ENCODE data around the gene HSD11B2. TPM values are rescaled to one million over a fixed set of nuclear protein-coding genes. Genes with fewer than 3 reads are reported as not detected.

HSD11B2 gene
- total and polyA plus RNA-seq, 2 donors (not counting 3 experiments of a cell fraction or from before 2014, with no cell fraction given): 0.10 TPM; not detected in 1

DNA sequence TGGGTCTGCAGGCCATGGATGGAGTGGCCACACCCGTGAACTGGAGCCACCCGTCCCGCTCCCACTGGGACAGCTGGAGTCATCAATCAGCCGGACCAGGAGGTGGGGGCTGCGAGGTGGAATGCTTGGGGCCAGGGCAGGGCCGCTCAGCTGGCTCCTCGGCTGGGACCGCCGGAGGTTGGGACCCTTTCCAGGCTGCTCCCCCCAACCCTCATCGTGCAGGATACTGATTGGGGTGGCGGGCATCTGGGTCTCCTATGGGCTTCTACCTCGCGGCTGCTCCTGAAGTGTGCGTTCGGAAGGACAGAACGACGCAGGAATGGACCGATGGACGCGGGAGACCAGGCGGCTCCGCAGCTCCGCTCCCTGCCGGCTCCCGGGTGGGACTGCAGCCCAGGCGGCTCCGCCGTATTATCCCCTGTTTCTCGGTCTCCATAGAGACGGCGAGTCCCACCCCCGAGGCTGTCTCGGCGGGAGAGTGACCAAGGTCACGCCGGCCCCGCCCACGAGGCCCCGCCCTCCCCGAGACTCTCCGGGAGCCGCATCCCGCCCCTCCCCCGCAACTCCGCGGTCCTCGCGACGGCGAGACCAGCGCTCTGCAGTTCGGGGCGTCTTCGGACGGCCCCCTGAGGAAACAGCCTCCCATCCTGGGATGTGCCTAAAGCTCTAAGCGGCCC lies 37.7 kb upstream of the HSD11B2 start, which contains the start of gene TPPP3:
Gene TPPP3, minus strand, starts transcription at position 388 of the 677 bp plus-strand sequence. CDS start 2,387 bp downstream, outside the sequence.
- peak within 1 kb of the TSS; percentile 77 for H2AFZ ChIP-seq (ENCODE audit: low read depth, low read length)
- FAIRE-seq (peak; percentile 90), DNase-seq (ENCODE audit: low read depth, low spot score) (peak; percentile 81)
- no peaks in the 10 kb centered on the region for H3K9me1 ChIP-seq (replicated peaks; ENCODE audit: control insufficient read depth, extremely low read depth, insufficient read depth, low read length)
- H3K9me3 ChIP-seq (replicated peaks; ENCODE audit: control insufficient read depth, insufficient read depth, low read length): no peaks in the 10 kb centered on the region
- no peak within 1 kb of the TSS for H3K27ac ChIP-seq (ENCODE audit: insufficient read depth, low read depth, low read length)
- no peaks in the 10 kb centered on the region for H3K36me3 ChIP-seq (ENCODE audit: control insufficient read depth in 2 of 2, extremely low read depth in 1 of 2, insufficient read depth in 2 of 2, low read length in 2 of 2)
- peaks cover 13% of the 10 kb centered on the region for H3K4me1 ChIP-seq (ENCODE audit: control insufficient read depth, extremely low read depth, insufficient read depth, low read length)
- TF ChIP-seq EZH2 (IDR thresholded peaks at IDR 0.05; ENCODE audit: borderline replicate concordance, low read depth, low read length, severe bottlenecking) (no peak), POLR2AphosphoS5 (IDR thresholded peaks at IDR 0.05; ENCODE audit: insufficient read depth, low read depth, low read length) (peak; percentile 8), FOS (IDR thresholded peaks at IDR 0.05; ENCODE audit: borderline replicate concordance, insufficient read depth, low read length) (no peak), MYC (IDR thresholded peaks at IDR 0.05; ENCODE audit: low read depth, low read length) (no peak), JUN (IDR thresholded peaks at IDR 0.05; ENCODE audit: borderline replicate concordance, insufficient read depth, insufficient read length, low read depth) (no peak), CTCF (IDR thresholded peaks at IDR 0.05; ENCODE audit: extremely low read depth in 1 of 2, insufficient read depth in 1 of 2, low read depth in 1 of 2, low read length in 2 of 2) (peak; percentile 63 to 85), GATA2 (IDR thresholded peaks at IDR 0.05; ENCODE audit: insufficient read depth, insufficient read length, low read depth, low read length) (no peak)
- TF ChIP-seq, protein P1, sequence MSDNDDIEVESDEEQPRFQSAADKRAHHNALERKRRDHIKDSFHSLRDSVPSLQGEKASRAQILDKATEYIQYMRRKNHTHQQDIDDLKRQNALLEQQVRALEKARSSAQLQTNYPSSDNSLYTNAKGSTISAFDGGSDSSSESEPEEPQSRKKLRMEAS (IDR thresholded peaks at IDR 0.05; ENCODE audit: insufficient read depth, insufficient read length): no peak
- peaks cover 9 to 11% of the 10 kb centered on the region in 2 experiments for H3K27me3 ChIP-seq (ENCODE audit: control insufficient read depth in 2 of 2, insufficient read depth in 2 of 2, low read length in 2 of 2)
- dilution Hi-C loops (cut with MboI; ENCODE audit: extremely low pct_ligation_motif_present, low sequenced_read_pairs) (no loop called here), intact Hi-C loops (cut with micrococcal nuclease) (loop anchor here (1.0 to 10.0 kb wide), 7 partner anchors 21 to 438 kb away; partner anchors contain the start of genes E2F4, ELMO3, EXOC3L1 and KCTD19)
- ChIA-PET POLR2A (interaction anchor here (0.6 kb wide), 1 partner anchor 119 kb away, joined by 3 read pairs; no protein-coding TSS in a partner anchor), CTCF (interaction anchor here (0.6 to 3.1 kb wide), 23 partner anchors 8 to 447 kb away, joined by 3 to 34 read pairs (median 4); partner anchors contain the start of genes FHOD1, KCTD19 and LRRC36)
- peak within 1 kb of the TSS; percentile 46 for H3K4me2 ChIP-seq (ENCODE audit: insufficient read depth, low read length)
- peak within 1 kb of the TSS in 2 of 3 experiments; percentile 9 to 26 for H3K4me3 ChIP-seq (replicated peaks in 1 of 3; ENCODE audit: insufficient read depth in 1 of 3, low read depth in 1 of 3, low read length in 3 of 3)
- H3K79me2 ChIP-seq (ENCODE audit: control insufficient read depth, insufficient read depth, low read length): no peaks in the 10 kb centered on the region
- BruUV-seq (replicated peaks): no TSS peak
- H3K9ac ChIP-seq (replicated peaks; ENCODE audit: extremely low read depth, insufficient read depth, low read length): peak within 1 kb of the TSS; percentile 2
- no peaks in the 10 kb centered on the region for H4K20me1 ChIP-seq (replicated peaks; ENCODE audit: control insufficient read depth, extremely low read depth, insufficient read depth, low read length)
